Glutamatergic neuron (in vitro differentiated cells): ENCODE measurements around the gene SPON2. TPM values are rescaled to one million over a fixed set of nuclear protein-coding genes. Genes with fewer than 3 reads are reported as not detected.

Experiments used
- DNase-seq: peaks from one replicate; pipeline ENCODE4 v3.0.0; 2022
- H3K27ac Mint-ChIP-seq: one replicate; pipeline ENCODE4 v1.8.0; 2020; ENCODE audit warnings: mild to moderate bottlenecking, mixed read lengths, inconsistent platforms; ENCODE audit not compliant: unreplicated experiment
- H3K27me3 Mint-ChIP-seq: one replicate; pipeline ENCODE4 v1.8.0; 2020; ENCODE audit warnings: mild to moderate bottlenecking, moderate library complexity, mixed read lengths, inconsistent platforms; ENCODE audit not compliant: unreplicated experiment
- H3K36me3 Mint-ChIP-seq: one replicate; pipeline ENCODE4 v1.8.0; 2020; ENCODE audit warnings: mild to moderate bottlenecking, mixed read lengths, inconsistent platforms; ENCODE audit not compliant: unreplicated experiment
- H3K4me1 Mint-ChIP-seq: one replicate; pipeline ENCODE4 v1.8.0; 2020; ENCODE audit warnings: mild to moderate bottlenecking, low read depth, mixed read lengths, inconsistent platforms; ENCODE audit not compliant: unreplicated experiment
- H3K4me3 Mint-ChIP-seq: one replicate; pipeline ENCODE4 v1.8.0; 2020; ENCODE audit warnings: mild to moderate bottlenecking, mixed read lengths, inconsistent platforms; ENCODE audit not compliant: unreplicated experiment
- H3K9me3 Mint-ChIP-seq: one replicate; pipeline ENCODE4 v1.8.0; 2020; ENCODE audit warnings: mild to moderate bottlenecking, moderate library complexity, mixed read lengths, inconsistent platforms; ENCODE audit not compliant: unreplicated experiment
- total RNA-seq: library from RNA; stranded (reverse); fragmentation: NEBNext Ultra II Directional; extraction: Animal tissue kit (Norgen Biotek cat#: 25700); gene quantifications from one replicate; pipeline ENCODE4 v1.2.1, GENCODE V29; 2021; ENCODE audit not compliant: unreplicated experiment
- TF ChIP-seq, protein P1 (sequence below): fragments of 200-600 bp; sonication (generic); IDR thresholded peaks from one replicate; pipeline ENCODE4 v1.5.0; 2021; ENCODE audit not compliant: partially characterized antibody, unreplicated experiment

Gene SPON2
- total RNA-seq, 1 donor from 2014 or later = 769 TPM

DNA sequence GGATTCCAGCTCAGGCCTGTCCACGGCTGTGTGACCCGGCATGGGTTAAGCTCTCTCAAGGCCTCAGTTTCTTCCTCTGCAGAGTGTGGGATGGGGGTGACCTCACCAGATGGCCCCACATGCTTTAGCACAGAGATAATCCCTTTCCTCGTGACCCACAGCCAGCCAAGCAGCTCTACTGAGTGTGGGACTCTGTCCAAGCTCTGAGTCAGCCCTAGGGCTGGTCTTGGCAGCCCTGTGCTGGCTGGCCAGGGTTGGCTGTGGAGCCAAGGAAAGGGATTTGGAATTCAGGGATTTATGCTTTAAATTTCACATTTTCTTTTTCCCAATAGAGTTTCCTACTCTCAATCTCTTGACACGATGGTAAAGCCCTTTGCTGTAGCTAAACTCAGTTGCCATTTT, 19.7 kb upstream of the SPON2 start:
- TF ChIP-seq, protein P1, sequence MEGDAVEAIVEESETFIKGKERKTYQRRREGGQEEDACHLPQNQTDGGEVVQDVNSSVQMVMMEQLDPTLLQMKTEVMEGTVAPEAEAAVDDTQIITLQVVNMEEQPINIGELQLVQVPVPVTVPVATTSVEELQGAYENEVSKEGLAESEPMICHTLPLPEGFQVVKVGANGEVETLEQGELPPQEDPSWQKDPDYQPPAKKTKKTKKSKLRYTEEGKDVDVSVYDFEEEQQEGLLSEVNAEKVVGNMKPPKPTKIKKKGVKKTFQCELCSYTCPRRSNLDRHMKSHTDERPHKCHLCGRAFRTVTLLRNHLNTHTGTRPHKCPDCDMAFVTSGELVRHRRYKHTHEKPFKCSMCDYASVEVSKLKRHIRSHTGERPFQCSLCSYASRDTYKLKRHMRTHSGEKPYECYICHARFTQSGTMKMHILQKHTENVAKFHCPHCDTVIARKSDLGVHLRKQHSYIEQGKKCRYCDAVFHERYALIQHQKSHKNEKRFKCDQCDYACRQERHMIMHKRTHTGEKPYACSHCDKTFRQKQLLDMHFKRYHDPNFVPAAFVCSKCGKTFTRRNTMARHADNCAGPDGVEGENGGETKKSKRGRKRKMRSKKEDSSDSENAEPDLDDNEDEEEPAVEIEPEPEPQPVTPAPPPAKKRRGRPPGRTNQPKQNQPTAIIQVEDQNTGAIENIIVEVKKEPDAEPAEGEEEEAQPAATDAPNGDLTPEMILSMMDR = no peak
- no peaks in the 10 kb centered on the region for H3K27me3 Mint-ChIP-seq
- DNase-seq = no peak
- H3K4me3 Mint-ChIP-seq = no peak overlapping the region
- H3K27ac Mint-ChIP-seq = no peak overlapping the region
- no peaks in the 10 kb centered on the region for H3K36me3 Mint-ChIP-seq
- H3K9me3 Mint-ChIP-seq = peaks cover 2% of the 10 kb centered on the region
- peaks cover 8% of the 10 kb centered on the region for H3K4me1 Mint-ChIP-seq

DNA sequence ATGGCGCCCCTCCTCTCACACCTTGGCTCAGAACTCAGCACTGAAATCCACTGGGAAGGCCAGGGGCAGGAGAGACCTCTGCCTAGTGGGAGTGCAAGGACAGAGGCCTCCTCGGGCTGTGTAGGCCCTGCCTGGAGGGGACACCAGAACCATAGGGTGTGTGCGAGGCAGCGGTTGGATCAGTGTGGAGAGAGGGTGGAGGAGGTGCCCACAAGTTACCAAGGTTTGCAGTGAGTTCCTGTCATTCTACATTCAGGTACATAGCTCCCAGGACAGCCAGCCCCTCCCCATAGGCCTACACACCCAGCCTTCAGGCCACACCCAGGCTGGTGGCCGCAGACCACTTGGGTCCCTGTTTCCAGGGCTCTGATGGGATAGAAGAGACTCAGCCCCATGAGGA, 19.2 kb upstream of the SPON2 start:
- Mint-ChIP-seq H3K27me3 (no peaks in the 10 kb centered on the region), H3K4me3 (no peak overlapping the region), H3K27ac (no peak overlapping the region), H3K36me3 (no peaks in the 10 kb centered on the region), H3K4me1 (peaks cover 6% of the 10 kb centered on the region), H3K9me3 (peaks cover 1% of the 10 kb centered on the region)
- TF ChIP-seq, protein P1 = no peak
- no peak for DNase-seq

DNA sequence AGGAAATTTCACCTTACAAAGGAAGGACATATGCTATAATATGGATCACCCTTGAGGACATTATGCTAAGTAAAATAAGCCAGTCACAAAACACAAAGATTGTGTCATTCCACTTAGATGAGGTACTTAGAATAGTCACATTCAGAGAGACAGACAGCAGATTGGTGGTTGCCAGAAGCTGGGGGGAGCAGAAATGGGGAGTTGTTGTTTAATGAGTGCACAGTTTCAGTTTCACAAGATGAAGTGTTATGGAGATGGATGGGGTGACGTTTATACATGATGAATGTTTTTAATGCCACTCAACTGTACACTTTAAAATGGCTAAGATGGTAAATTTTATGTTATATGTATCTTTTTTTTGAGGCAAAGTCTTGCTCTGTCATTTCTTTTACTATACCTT, 14.8 kb upstream of the SPON2 start:
- Mint-ChIP-seq H3K27me3 (no peaks in the 10 kb centered on the region), H3K9me3 (peaks cover 5% of the 10 kb centered on the region), H3K27ac (no peak overlapping the region), H3K4me1 (peaks cover 3% of the 10 kb centered on the region), H3K4me3 (no peak overlapping the region), H3K36me3 (peaks cover 4% of the 10 kb centered on the region)
- TF ChIP-seq, protein P1 = no peak
- no peak for DNase-seq

DNA sequence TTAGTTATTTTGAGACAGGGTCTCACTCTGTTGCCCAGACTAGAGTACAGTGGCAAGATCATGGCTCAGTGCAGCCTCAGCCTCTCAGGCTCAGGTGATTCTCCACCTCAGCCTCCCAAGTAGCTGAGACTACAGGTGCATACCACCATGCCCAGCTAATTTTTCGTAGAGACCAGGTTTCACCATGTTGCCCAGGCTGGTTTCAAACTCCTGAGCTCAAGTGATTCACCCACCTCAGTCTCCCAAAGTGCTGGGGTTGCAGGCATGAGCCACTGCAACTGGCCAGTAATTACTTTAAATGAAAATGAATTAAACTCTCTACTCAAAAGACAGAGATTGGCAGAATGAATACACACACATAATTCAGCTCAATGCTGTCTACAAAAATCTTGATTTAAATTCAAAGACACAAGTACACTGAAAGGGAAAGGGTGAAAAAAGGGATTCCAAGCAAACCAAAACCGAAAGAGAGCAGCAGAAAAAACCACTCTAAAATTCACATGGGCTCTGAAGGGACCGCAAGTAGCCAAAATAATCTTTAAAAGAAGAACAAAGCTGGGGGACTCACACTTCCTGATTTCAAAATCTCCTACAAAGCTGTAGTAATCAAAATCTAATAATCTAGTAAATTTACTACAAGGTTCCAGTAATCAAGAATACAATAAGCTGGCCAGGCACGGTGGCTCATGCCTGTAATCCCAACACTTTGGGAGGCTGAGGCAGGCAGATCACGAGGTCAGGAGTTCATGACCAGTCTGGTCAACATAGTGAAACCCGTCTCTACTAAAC, 11.8 kb upstream of the SPON2 start:
- Mint-ChIP-seq H3K4me1 (peaks cover 5% of the 10 kb centered on the region), H3K27me3 (peaks cover 2% of the 10 kb centered on the region), H3K27ac (no peak overlapping the region), H3K9me3 (peaks cover 17% of the 10 kb centered on the region), H3K36me3 (peaks cover 24% of the 10 kb centered on the region), H3K4me3 (no peak overlapping the region)
- DNase-seq = no peak
- TF ChIP-seq, protein P1 = no peak

DNA sequence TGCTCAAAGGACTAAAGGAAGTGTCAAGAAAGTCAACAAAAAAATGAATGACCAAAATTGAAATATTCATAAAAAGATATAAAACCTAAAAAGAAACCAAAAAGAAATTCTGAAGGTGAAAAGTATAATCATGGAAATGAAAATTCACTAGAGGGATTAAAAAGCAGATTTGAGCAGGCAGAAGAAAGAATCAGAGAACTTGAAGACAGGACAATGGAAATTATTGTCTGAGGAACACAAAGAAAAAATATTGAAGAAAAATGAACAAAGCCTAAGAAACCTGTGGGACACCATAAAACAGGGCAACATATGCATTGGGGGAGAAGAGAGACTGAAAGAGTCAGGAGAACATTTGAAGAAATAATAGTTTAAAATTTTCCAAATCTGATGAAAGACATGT, 9.9 kb upstream of the SPON2 start:
- Mint-ChIP-seq H3K4me3 (no peak overlapping the region), H3K27me3 (peaks cover 6% of the 10 kb centered on the region), H3K9me3 (peaks cover 22% of the 10 kb centered on the region), H3K36me3 (peaks cover 24% of the 10 kb centered on the region), H3K27ac (no peak overlapping the region), H3K4me1 (peaks cover 7% of the 10 kb centered on the region)
- DNase-seq = no peak
- TF ChIP-seq, protein P1 = no peak
